Measurements from ENCODE around the gene TTC27.

Gene TTC27

GRCh38 chr2:32768387-32769174, 140.7 kb downstream of the TTC27 start:
- DNase-seq (ENCODE audit: low spot score): no peak
- TF ChIP-seq, protein P1, sequence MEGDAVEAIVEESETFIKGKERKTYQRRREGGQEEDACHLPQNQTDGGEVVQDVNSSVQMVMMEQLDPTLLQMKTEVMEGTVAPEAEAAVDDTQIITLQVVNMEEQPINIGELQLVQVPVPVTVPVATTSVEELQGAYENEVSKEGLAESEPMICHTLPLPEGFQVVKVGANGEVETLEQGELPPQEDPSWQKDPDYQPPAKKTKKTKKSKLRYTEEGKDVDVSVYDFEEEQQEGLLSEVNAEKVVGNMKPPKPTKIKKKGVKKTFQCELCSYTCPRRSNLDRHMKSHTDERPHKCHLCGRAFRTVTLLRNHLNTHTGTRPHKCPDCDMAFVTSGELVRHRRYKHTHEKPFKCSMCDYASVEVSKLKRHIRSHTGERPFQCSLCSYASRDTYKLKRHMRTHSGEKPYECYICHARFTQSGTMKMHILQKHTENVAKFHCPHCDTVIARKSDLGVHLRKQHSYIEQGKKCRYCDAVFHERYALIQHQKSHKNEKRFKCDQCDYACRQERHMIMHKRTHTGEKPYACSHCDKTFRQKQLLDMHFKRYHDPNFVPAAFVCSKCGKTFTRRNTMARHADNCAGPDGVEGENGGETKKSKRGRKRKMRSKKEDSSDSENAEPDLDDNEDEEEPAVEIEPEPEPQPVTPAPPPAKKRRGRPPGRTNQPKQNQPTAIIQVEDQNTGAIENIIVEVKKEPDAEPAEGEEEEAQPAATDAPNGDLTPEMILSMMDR (IDR thresholded peaks at IDR 0.05; ENCODE audit: extremely low read depth, insufficient read depth, missing control alignments): no peak
- in situ Hi-C loops (cut with MboI; ENCODE audit: low pct_unique_long_range_greater_than_20kb, low sequenced_read_pairs, unreplicated experiment): no loop called here

- TF ChIP-seq, protein P1 (IDR thresholded peaks at IDR 0.05; ENCODE audit: extremely low read depth, insufficient read depth, missing control alignments): no peak
- in situ Hi-C loops (cut with MboI; ENCODE audit: low pct_unique_long_range_greater_than_20kb, low sequenced_read_pairs, unreplicated experiment): no loop called here
- DNase-seq (ENCODE audit: low spot score): no peak
These were observed 142.5 kb downstream of the TTC27 start for GRCh38 chr2:32770360-32770759.

GRCh38 chr2:32772638-32773447, 145.0 kb downstream of the TTC27 start:
- peak; percentile 41 for DNase-seq (ENCODE audit: low spot score)
- in situ Hi-C loops (cut with MboI; ENCODE audit: low pct_unique_long_range_greater_than_20kb, low sequenced_read_pairs, unreplicated experiment): no loop called here
- TF ChIP-seq, protein P1 (IDR thresholded peaks at IDR 0.05; ENCODE audit: extremely low read depth, insufficient read depth, missing control alignments): peak; percentile 63

- in situ Hi-C loops (cut with MboI; ENCODE audit: low pct_unique_long_range_greater_than_20kb, low sequenced_read_pairs, unreplicated experiment): no loop called here
- no peak for DNase-seq (ENCODE audit: low spot score)
- TF ChIP-seq, protein P1 (IDR thresholded peaks at IDR 0.05; ENCODE audit: extremely low read depth, insufficient read depth, missing control alignments): no peak
These were observed 145.6 kb downstream of the TTC27 start for GRCh38 chr2:32773448-32773808.

- TF ChIP-seq, protein P1 (IDR thresholded peaks at IDR 0.05; ENCODE audit: extremely low read depth, insufficient read depth, missing control alignments): no peak
- no peak for DNase-seq (ENCODE audit: low spot score)
- in situ Hi-C loops (cut with MboI; ENCODE audit: low pct_unique_long_range_greater_than_20kb, low sequenced_read_pairs, unreplicated experiment): loop anchor here (25.0 kb wide), 2 partner anchors 586 to 811 kb away; partner anchors contain the start of gene FAM98A
These were observed 148.1 kb downstream of the TTC27 start for GRCh38 chr2:32775954-32776353.

DNA sequence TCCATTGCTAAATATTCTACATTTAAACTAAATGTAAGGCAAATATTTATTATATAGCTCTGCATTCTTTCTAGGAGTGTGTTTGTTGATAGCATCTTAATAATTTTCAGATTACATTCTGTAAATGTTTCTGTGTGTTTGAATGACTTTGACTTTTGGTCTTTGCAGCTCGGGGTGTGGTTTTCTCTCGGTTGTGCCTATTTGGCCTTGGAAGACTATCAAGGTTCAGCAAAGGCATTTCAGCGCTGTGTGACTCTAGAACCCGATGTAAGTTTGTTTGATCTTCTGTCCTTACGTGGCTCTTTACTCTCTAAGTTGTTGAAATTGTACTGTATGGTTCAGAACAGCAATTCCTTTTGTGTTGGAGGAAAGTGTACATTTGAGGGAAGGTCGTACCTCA, 149.9 kb downstream of the TTC27 start:
- no peak for DNase-seq (ENCODE audit: low spot score)
- in situ Hi-C loops (cut with MboI; ENCODE audit: low pct_unique_long_range_greater_than_20kb, low sequenced_read_pairs, unreplicated experiment): loop anchor here (25.0 kb wide), 2 partner anchors 585 to 810 kb away; partner anchors contain the start of gene FAM98A
- TF ChIP-seq, protein P1 (IDR thresholded peaks at IDR 0.05; ENCODE audit: extremely low read depth, insufficient read depth, missing control alignments): no peak

Measured in GM13977 (cell line).